GM13977 (cell line): ENCODE measurements around the gene COX5B.

Experiments used
- DNase-seq: peaks from one replicate; pipeline ENCODE4 v3.0.0; 2012; ENCODE audit warnings: low spot score
- CTCF ChIP-seq: IDR thresholded peaks from 2 replicates; pipeline ENCODE4 v1.5.1; 2012; ENCODE audit warnings: mild to moderate bottlenecking, control low read depth; ENCODE audit not compliant: insufficient read depth; ENCODE audit errors: extremely low read depth, missing control alignments
- in situ Hi-C: fragments of 300-500 bp; cut with MboI; formaldehyde crosslinking; loops from one replicate; pipeline ENCODE4 v1.12.0; 2022; ENCODE audit warnings: low sequenced_read_pairs, low pct_unique_long_range_greater_than_20kb, mixed read lengths, inconsistent platforms; ENCODE audit not compliant: unreplicated experiment

The COX5B gene

DNA sequence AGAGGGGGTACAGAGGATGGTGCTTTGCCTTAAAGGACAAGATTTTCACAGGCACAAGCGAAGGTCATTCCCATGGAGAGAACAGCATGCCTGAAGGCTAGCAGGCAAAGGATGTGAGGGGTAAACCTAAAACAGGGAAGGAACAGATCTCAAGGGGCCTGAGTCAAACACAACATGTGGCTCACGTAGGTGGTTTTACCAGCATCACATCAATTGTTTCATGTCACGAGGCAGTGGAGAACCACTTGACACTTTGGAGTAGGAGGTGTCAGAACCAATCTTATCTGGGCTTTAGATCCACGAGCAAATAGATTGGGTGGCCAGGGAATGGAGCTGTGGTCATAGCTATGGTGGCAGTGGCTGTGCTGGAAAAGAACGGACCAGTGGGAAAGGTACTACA, 8.4 kb downstream of the COX5B start:
- no peak for TF ChIP-seq CTCF
- in situ Hi-C loops, result loop anchor here (25.0 kb wide), 1 partner anchor 1592 kb away; no protein-coding TSS in a partner anchor

GRCh38 chr2:97654791-97655190, 8.9 kb downstream of the COX5B start:
- no peak for TF ChIP-seq CTCF
- in situ Hi-C loops, result loop anchor here (25.0 kb wide), 1 partner anchor 1592 kb away; no protein-coding TSS in a partner anchor

More for the DNA sequence above, 8.4 kb downstream of the COX5B start:
- DNase-seq, result no peak

GRCh38 chr2:97656129-97656755, 10.4 kb downstream of the COX5B start:
- in situ Hi-C loops, result loop anchor here (25.0 kb wide), 1 partner anchor 1594 kb away; no protein-coding TSS in a partner anchor

More at GRCh38 chr2:97654791-97655190, 8.9 kb downstream of the COX5B start:
- DNase-seq, result no peak

GRCh38 chr2:97656905-97657587, 11.2 kb downstream of the COX5B start:
- in situ Hi-C loops, result loop anchor here (25.0 kb wide), 1 partner anchor 1595 kb away; no protein-coding TSS in a partner anchor
- DNase-seq, result peak; percentile 11
- no peak for TF ChIP-seq CTCF

More at GRCh38 chr2:97656129-97656755, 10.4 kb downstream of the COX5B start:
- TF ChIP-seq CTCF, result no peak
- DNase-seq, result no peak

DNA sequence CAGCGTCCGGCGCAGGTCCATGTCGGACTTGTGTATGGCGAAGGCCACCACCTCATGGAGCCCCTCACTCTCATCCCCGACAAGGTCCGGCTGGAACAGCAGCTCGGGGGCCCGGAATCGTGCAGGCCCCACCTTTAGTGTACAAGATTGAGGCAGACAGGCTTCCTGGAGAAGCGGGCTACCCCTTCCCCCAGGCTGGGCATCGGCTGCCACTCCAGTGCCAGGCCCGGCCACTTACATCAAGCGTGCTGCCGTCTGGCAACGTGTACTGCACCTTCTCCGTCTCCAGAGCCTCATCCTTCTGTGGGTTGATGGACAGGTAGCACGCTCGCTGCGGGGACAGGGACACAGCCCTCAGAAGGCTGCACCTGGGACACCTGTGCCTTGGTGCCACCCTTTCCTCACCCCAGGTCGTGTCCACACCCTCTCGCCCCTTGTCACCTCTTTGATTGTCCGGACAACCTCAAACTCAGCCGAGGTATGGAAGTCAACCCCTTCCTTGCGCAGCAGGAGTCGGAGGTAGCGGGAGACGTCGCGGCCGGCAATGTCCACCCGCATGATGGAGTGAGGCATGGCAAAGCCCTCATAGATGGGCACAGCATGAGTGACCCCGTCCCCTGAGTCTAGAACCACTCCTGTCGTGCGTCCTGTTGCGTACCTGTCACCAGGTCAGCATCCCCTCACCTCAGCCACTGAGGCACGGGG, 12.3 kb downstream of the COX5B start:
- in situ Hi-C loops, result loop anchor here (25.0 kb wide), 1 partner anchor 1596 kb away; no protein-coding TSS in a partner anchor
- no peak for TF ChIP-seq CTCF
- no peak for DNase-seq

DNA sequence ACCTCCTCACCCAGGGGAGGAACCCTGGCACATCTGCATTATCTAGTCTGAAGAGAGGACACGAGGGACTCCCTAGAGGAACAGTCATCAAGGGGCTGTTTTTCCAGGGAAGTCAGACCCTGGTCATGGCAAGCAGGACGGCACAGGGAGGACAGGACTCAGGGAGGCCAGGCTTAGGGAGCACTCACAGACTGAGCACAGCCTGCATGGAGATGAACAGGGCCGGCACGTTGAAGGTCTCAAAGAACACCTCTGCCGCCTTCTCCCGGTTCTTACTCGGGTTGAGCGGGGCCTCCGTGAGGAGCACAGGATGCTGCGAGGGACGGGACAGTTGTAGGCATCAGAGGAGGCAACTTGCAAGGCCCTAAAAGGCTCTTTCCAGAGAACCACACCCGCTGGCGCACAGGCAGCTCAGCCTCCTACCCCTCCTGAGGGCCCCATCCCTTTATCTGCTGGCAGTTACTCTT, 12.9 kb downstream of the COX5B start:
- DNase-seq, result no peak
- TF ChIP-seq CTCF, result no peak
- in situ Hi-C loops, result loop anchor here (25.0 kb wide), 1 partner anchor 1596 kb away; no protein-coding TSS in a partner anchor
